GM18526 (cell line): ENCODE data around the gene FUT1.

Source experiments
- POLR2A ChIP-seq: IDR thresholded peaks from 3 replicates; pipeline ENCODE4 v1.6.1; 2011; ENCODE audit not compliant: insufficient read length; ENCODE audit errors: extremely low read depth

FUT1 gene

GRCh38 chr19:48749571-48750198, 2.8 kb downstream of the FUT1 start:
- TF ChIP-seq POLR2A, result no peak

GRCh38 chr19:48746738-48747575, 5.5 kb downstream of the FUT1 start, which contains the start of gene IZUMO1:
TSS of gene IZUMO1 (minus strand) at chr19:48746909. CDS start at chr19:48745859, 1,050 bp downstream.
- no peak for TF ChIP-seq POLR2A

GRCh38 chr19:48746110-48746509, 6.3 kb downstream of the FUT1 start:
- TF ChIP-seq POLR2A, result no peak

- TF ChIP-seq POLR2A, result no peak
These were observed 7.0 kb downstream of the FUT1 start for GRCh38 chr19:48745208-48745995.

- no peak for TF ChIP-seq POLR2A
These were observed 10.3 kb downstream of the FUT1 start for GRCh38 chr19:48742096-48742495.

- no peak for TF ChIP-seq POLR2A
These were observed 11.1 kb downstream of the FUT1 start for GRCh38 chr19:48741129-48741999.

GRCh38 chr19:48740164-48740972, 12.1 kb downstream of the FUT1 start, which contains the start of gene RASIP1:
TSS of gene RASIP1 (minus strand) at chr19:48740610. CDS start at chr19:48740282, 328 bp downstream.
- TF ChIP-seq POLR2A, result no peak

- no peak for TF ChIP-seq POLR2A
These were observed 12.9 kb downstream of the FUT1 start for GRCh38 chr19:48739404-48740163.

- TF ChIP-seq POLR2A, result no peak
These were observed 13.7 kb downstream of the FUT1 start for GRCh38 chr19:48738557-48739403.

GRCh38 chr19:48737360-48737998, 15.0 kb downstream of the FUT1 start:
- no peak for TF ChIP-seq POLR2A

GRCh38 chr19:48735031-48735615, 17.3 kb downstream of the FUT1 start:
- TF ChIP-seq POLR2A, result no peak
